Stimulated activated CD4-positive, alpha-beta T cell treated with anti-CD3 and anti-CD28 coated beads, Interleukin-15, amount 100 ng/mL, for 1 hour (primary cell): ENCODE measurements around the gene LCP1.
"Not testable (repeated sequence)": the region's sequence is repeated elsewhere in the genome, so short reads cannot be mapped to it uniquely, and the experiment has no call there.

Experiments
- DNase-seq, 2 donors: peaks; one replicate each; pipeline ENCODE4 v3.0.0-alpha.2; 2020; ENCODE audit warnings: low read depth in 1 of 2, low spot score in 1 of 2

Gene LCP1

GRCh38 chr13:46162741-46163140, 19.2 kb downstream of the LCP1 start:
- not testable (repeated sequence) for DNase-seq

GRCh38 chr13:46160471-46161066, 21.4 kb downstream of the LCP1 start:
- DNase-seq = no peak

GRCh38 chr13:46160065-46160464, 21.9 kb downstream of the LCP1 start:
- DNase-seq = no peak

- DNase-seq = no peak
These were observed 23.0 kb downstream of the LCP1 start for GRCh38 chr13:46158983-46159382.

GRCh38 chr13:46158222-46158621, 23.8 kb downstream of the LCP1 start:
- DNase-seq = no peak

GRCh38 chr13:46154136-46154801, 27.7 kb downstream of the LCP1 start:
- no peak for DNase-seq

- DNase-seq = no peak
These were observed 29.2 kb downstream of the LCP1 start for GRCh38 chr13:46152627-46153328.

- DNase-seq = no peak
These were observed 31.8 kb downstream of the LCP1 start for GRCh38 chr13:46150134-46150693.

GRCh38 chr13:46149272-46150133, 32.5 kb downstream of the LCP1 start:
- DNase-seq = no peak

- no peak for DNase-seq
These were observed 35.1 kb downstream of the LCP1 start for GRCh38 chr13:46146898-46147297.

- no peak for DNase-seq
These were observed 36.0 kb downstream of the LCP1 start for GRCh38 chr13:46145950-46146349.

- DNase-seq = no peak
These were observed 36.8 kb downstream of the LCP1 start for GRCh38 chr13:46145135-46145534.

GRCh38 chr13:46143184-46143701, 38.7 kb downstream of the LCP1 start:
- no peak for DNase-seq

GRCh38 chr13:46142776-46143175, 39.2 kb downstream of the LCP1 start:
- DNase-seq = no peak

- DNase-seq = no peak
These were observed 41.9 kb downstream of the LCP1 start for GRCh38 chr13:46140044-46140443.

- DNase-seq = no peak
These were observed 44.2 kb downstream of the LCP1 start for GRCh38 chr13:46137627-46138317.

- no peak for DNase-seq
These were observed 45.3 kb downstream of the LCP1 start for GRCh38 chr13:46136688-46137087.

- no peak for DNase-seq
These were observed 46.9 kb downstream of the LCP1 start for GRCh38 chr13:46134961-46135522.

- DNase-seq = no peak
These were observed 47.5 kb downstream of the LCP1 start for GRCh38 chr13:46134494-46134893.

GRCh38 chr13:46132109-46132508, 49.9 kb downstream of the LCP1 start:
- DNase-seq = no peak
